Sigmoid colon (tissue), 4 donors: ENCODE results near the gene UBASH3A.

Experiments used
- POLR2A ChIP-seq, 2 donors: fragments of 450-650 bp; IDR thresholded peaks; one replicate each; pipeline ENCODE4 v1.6.1; 2016; ENCODE audit warnings: antibody characterized with exemption in 2 of 2, mild to moderate bottlenecking in 2 of 2, moderate library complexity in 2 of 2
- POLR2AphosphoS5 ChIP-seq, 4 donors: sonication (generic); formaldehyde crosslinking; IDR thresholded peaks; one replicate each; pipeline ENCODE4 v1.6.1; 2017; ENCODE audit warnings: antibody characterized with exemption in 4 of 4
- TF ChIP-seq, protein P1 (sequence below), 4 experiments: fragments of 450-650 bp in 3 of 4; fragments of 200-600 bp in 1 of 4; IDR thresholded peaks; one replicate each; pipeline ENCODE4 v1.5.1; 2016 to 2019; ENCODE audit warnings: antibody characterized with exemption in 4 of 4, mild to moderate bottlenecking in 3 of 4, moderate library complexity in 2 of 4

DNA sequence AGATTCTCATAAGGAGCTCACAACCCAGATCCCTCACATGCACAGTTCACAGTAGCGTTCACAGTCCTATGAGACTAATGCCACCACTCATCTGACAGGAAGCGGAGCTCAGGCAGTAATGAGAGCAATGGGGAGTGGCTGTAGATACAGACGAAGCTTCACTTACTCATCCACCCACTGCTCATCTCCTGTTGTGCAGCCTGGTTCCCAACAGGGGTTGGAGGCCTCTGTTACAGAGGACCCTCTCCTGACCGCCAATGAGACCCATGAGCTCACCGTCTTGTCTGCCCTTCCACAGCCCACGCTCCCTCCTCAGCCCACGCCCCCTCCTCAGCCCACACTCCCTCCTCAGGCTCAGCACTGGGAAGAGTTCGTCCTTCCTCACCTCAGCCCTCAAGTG lies 52.8 kb downstream of the UBASH3A start:
- TF ChIP-seq, protein P1, sequence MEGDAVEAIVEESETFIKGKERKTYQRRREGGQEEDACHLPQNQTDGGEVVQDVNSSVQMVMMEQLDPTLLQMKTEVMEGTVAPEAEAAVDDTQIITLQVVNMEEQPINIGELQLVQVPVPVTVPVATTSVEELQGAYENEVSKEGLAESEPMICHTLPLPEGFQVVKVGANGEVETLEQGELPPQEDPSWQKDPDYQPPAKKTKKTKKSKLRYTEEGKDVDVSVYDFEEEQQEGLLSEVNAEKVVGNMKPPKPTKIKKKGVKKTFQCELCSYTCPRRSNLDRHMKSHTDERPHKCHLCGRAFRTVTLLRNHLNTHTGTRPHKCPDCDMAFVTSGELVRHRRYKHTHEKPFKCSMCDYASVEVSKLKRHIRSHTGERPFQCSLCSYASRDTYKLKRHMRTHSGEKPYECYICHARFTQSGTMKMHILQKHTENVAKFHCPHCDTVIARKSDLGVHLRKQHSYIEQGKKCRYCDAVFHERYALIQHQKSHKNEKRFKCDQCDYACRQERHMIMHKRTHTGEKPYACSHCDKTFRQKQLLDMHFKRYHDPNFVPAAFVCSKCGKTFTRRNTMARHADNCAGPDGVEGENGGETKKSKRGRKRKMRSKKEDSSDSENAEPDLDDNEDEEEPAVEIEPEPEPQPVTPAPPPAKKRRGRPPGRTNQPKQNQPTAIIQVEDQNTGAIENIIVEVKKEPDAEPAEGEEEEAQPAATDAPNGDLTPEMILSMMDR (IDR thresholded peaks at IDR 0.05): no peak
- TF ChIP-seq POLR2AphosphoS5 (IDR thresholded peaks at IDR 0.05): no peak
- TF ChIP-seq POLR2A (IDR thresholded peaks at IDR 0.05): no peak
